ENCODE data around the gene WNT5B. TPM values are rescaled to one million over a fixed set of nuclear protein-coding genes. Genes with fewer than 3 reads are reported as not detected.

Gene WNT5B
- total and polyA plus RNA-seq, 2 of the 8 experiments (the other 6 are each of a cell fraction or from before 2014, with no cell fraction given): 0.91 to 1.2 TPM

DNA sequence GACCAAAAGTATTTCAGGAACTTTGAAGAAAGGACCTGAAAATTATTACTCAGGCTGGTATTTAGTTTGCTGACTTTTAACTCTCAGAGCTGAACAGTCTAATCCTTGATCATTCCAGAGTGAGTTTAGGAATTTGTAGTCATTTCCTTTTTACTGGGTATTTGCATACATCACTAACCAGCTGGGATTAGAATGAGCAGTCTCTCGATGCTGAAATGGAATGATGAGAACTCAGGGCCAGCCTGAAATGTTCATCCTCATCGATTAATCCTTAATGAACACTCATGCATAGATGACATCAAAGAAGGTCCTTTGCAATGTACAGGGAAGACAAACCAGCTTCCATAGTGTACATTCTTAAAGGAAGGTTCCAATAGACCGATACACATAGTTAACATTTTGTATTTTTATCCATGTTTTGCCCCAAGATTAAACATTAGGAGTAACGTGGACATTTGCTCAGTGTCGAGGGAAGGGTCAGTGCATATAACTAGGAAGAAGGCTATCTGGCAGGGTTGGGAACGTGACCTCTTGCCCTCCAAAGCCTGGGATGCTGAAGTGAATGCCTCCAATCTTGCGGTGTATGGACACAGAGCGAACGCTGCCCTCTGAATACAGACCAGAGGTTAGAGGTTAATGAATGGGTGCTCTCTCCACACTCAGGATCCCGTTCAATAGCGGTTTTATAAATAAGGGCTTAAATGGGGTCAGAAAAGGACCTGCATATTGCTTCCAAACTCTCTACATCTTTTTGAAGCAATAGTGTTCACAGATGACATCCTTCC is 49.2 kb upstream of the WNT5B start:
- no peak overlapping the region for H2BK20ac ChIP-seq (ENCODE audit: low read length)
- H3K4me2 ChIP-seq (ENCODE audit: insufficient read depth in 1 of 2, low read depth in 2 of 2, low read length in 2 of 2): no peak overlapping the region
- no peak overlapping the region for H2BK15ac ChIP-seq (ENCODE audit: low read length)
- no peaks in the 10 kb centered on the region for H3K23me2 ChIP-seq (ENCODE audit: low read depth, low read length)
- H4K91ac ChIP-seq (replicated peaks; ENCODE audit: insufficient read length, low read length): no peak overlapping the region
- H3K4me1 ChIP-seq (replicated peaks in 1 of 4; ENCODE audit: control insufficient read depth in 3 of 4, insufficient read depth in 4 of 4, low read length in 3 of 4): no peaks in the 10 kb centered on the region
- H2AFZ ChIP-seq (ENCODE audit: low read length): no peak overlapping the region
- H3K79me2 ChIP-seq (ENCODE audit: control insufficient read depth in 1 of 2, insufficient read depth in 2 of 2, low read length in 2 of 2): no peaks in the 10 kb centered on the region
- no peak overlapping the region for H4K5ac ChIP-seq (ENCODE audit: insufficient read length, low read depth, low read length)
- no peak overlapping the region for H2BK5ac ChIP-seq (ENCODE audit: low read depth, low read length)
- DNase-seq (ENCODE audit: low read depth in 1 of 2, low spot score in 2 of 2) (no peak), FAIRE-seq (no peak)
- H3K9ac ChIP-seq (replicated peaks in 1 of 4; ENCODE audit: extremely low read depth in 1 of 4, low read depth in 3 of 4, low read length in 3 of 4): no peak overlapping the region
- ChIA-PET POLR2A (ENCODE audit: partially characterized antibody) (interaction anchor here (1.0 kb wide), 1 partner anchor 12 kb away, joined by 3 read pairs; no protein-coding TSS in a partner anchor), CTCF (ENCODE audit: partially characterized antibody) (interaction anchor here (0.6 to 10.2 kb wide), 7 partner anchors 14 to 462 kb away, joined by 3 to 88 read pairs (median 4); no protein-coding TSS in a partner anchor)
- TF ChIP-seq SIRT6 (IDR thresholded peaks at IDR 0.05; ENCODE audit: low read length) (no peak), JUND (IDR thresholded peaks at IDR 0.05; ENCODE audit: low read length) (no peak), BCL11A (IDR thresholded peaks at IDR 0.05; ENCODE audit: low read depth in 2 of 2, low read length in 2 of 2) (no peak), ZNF274 (IDR thresholded peaks at IDR 0.05; ENCODE audit: borderline replicate concordance, extremely low read depth, low read length) (no peak), SIX5 (IDR thresholded peaks at IDR 0.05; ENCODE audit: low read depth, low read length) (no peak), RAD21 (IDR thresholded peaks at IDR 0.05 in 1 of 2, conservative IDR thresholded peaks at IDR 0.05 in 1 of 2; ENCODE audit: low read depth in 2 of 2, low read length in 2 of 2) (no peak), KDM1A (IDR thresholded peaks at IDR 0.05; ENCODE audit: borderline replicate concordance, low read length) (no peak), POLR2A (IDR thresholded peaks at IDR 0.05; ENCODE audit: control extremely low read depth in 1 of 2, low read depth in 2 of 2, low read length in 2 of 2) (no peak)
- H2BK120ac ChIP-seq (replicated peaks; ENCODE audit: low read depth, low read length): no peak overlapping the region
- no peak overlapping the region for H3K4ac ChIP-seq (replicated peaks; ENCODE audit: insufficient read length, low read depth, low read length)
- H3K27me3 ChIP-seq (replicated peaks in 1 of 4; ENCODE audit: control insufficient read depth in 3 of 4, extremely low read depth in 1 of 4, insufficient read depth in 3 of 4, low read length in 3 of 4): peaks cover 4 to 20% (median 10%) of the 10 kb centered on the region in 4 experiments
- no peak overlapping the region for H4K8ac ChIP-seq (ENCODE audit: extremely low read depth, insufficient read depth, low read length)
- peaks cover 2 to 4% of the 10 kb centered on the region in 2 experiments for H4K20me1 ChIP-seq (replicated peaks in 1 of 2; ENCODE audit: control insufficient read depth in 1 of 2, insufficient read depth in 2 of 2, low read length in 2 of 2)
- H3K79me1 ChIP-seq (ENCODE audit: low read depth, low read length): no peaks in the 10 kb centered on the region
- H3K36me3 ChIP-seq (ENCODE audit: control insufficient read depth in 2 of 4, insufficient read depth in 4 of 4, low read length in 3 of 4): no peaks in the 10 kb centered on the region
- H3K9me3 ChIP-seq (ENCODE audit: insufficient read depth in 2 of 2, low read depth in 1 of 2, low read length in 1 of 2): no peaks in the 10 kb centered on the region
- WGBS, 2 experiments (ENCODE audit: extremely low coverage in 1 of 2, insufficient coverage in 1 of 2, insufficient read length in 1 of 2, insufficient replicate concordance in 2 of 2, low coverage in 1 of 2, low lambda C conversion rate in 2 of 2, missing lambda C conversion rate in 1 of 2): 93% methylated on average over 11 of the region's 11 CpGs; no CpG with 5 or more reads in 1 of the 2 experiments
- H3K23ac ChIP-seq (ENCODE audit: insufficient read length): no peak overlapping the region
- H3K14ac ChIP-seq (ENCODE audit: insufficient read length): no peak overlapping the region
- H3K56ac ChIP-seq (replicated peaks; ENCODE audit: insufficient read length, low read depth, low read length): no peak overlapping the region
- no peak overlapping the region for H3K18ac ChIP-seq (ENCODE audit: extremely low read depth, low read length)
- no peak overlapping the region for H3K27ac ChIP-seq (ENCODE audit: low read depth, low read length)
- H3K4me3 ChIP-seq (ENCODE audit: extremely low read depth in 1 of 4, insufficient read depth in 2 of 4, low read depth in 3 of 4, low read length in 4 of 4): no peak overlapping the region
- H2AK5ac ChIP-seq (ENCODE audit: low read depth, low read length): no peak overlapping the region
- no peak overlapping the region for H2BK12ac ChIP-seq (ENCODE audit: low read depth, low read length)

Measured in H1 (cell line).